ENCODE data around the gene MSRB2.

- no peak for TF ChIP-seq SMC3 (conservative IDR thresholded peaks at IDR 0.05; ENCODE audit: poor library complexity)
- TF ChIP-seq, protein P1, sequence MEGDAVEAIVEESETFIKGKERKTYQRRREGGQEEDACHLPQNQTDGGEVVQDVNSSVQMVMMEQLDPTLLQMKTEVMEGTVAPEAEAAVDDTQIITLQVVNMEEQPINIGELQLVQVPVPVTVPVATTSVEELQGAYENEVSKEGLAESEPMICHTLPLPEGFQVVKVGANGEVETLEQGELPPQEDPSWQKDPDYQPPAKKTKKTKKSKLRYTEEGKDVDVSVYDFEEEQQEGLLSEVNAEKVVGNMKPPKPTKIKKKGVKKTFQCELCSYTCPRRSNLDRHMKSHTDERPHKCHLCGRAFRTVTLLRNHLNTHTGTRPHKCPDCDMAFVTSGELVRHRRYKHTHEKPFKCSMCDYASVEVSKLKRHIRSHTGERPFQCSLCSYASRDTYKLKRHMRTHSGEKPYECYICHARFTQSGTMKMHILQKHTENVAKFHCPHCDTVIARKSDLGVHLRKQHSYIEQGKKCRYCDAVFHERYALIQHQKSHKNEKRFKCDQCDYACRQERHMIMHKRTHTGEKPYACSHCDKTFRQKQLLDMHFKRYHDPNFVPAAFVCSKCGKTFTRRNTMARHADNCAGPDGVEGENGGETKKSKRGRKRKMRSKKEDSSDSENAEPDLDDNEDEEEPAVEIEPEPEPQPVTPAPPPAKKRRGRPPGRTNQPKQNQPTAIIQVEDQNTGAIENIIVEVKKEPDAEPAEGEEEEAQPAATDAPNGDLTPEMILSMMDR (IDR thresholded peaks at IDR 0.05; ENCODE audit: poor library complexity, severe bottlenecking), result no peak
- no peak for TF ChIP-seq POLR2AphosphoS5 (IDR thresholded peaks at IDR 0.05)
- TF ChIP-seq EZH2 (IDR thresholded peaks at IDR 0.05; ENCODE audit: borderline replicate concordance, insufficient read depth, low read length, poor library complexity, severe bottlenecking), result no peak
- TF ChIP-seq, protein P2, sequence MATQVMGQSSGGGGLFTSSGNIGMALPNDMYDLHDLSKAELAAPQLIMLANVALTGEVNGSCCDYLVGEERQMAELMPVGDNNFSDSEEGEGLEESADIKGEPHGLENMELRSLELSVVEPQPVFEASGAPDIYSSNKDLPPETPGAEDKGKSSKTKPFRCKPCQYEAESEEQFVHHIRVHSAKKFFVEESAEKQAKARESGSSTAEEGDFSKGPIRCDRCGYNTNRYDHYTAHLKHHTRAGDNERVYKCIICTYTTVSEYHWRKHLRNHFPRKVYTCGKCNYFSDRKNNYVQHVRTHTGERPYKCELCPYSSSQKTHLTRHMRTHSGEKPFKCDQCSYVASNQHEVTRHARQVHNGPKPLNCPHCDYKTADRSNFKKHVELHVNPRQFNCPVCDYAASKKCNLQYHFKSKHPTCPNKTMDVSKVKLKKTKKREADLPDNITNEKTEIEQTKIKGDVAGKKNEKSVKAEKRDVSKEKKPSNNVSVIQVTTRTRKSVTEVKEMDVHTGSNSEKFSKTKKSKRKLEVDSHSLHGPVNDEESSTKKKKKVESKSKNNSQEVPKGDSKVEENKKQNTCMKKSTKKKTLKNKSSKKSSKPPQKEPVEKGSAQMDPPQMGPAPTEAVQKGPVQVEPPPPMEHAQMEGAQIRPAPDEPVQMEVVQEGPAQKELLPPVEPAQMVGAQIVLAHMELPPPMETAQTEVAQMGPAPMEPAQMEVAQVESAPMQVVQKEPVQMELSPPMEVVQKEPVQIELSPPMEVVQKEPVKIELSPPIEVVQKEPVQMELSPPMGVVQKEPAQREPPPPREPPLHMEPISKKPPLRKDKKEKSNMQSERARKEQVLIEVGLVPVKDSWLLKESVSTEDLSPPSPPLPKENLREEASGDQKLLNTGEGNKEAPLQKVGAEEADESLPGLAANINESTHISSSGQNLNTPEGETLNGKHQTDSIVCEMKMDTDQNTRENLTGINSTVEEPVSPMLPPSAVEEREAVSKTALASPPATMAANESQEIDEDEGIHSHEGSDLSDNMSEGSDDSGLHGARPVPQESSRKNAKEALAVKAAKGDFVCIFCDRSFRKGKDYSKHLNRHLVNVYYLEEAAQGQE (IDR thresholded peaks at IDR 0.05; ENCODE audit: borderline replicate concordance), result no peak
Measured at GRCh38 chr10:23063973-23064812, 31.2 kb upstream of the MSRB2 start.

All from neural cell (in vitro differentiated cells).